K562 treated with DMSO at 1 percent for 4 hours (cell line): Measurements from ENCODE around the gene SLC38A4. TPM values are rescaled to one million over a fixed set of nuclear protein-coding genes. Genes with fewer than 3 reads are reported as not detected.

Experiments
- total RNA-seq: library from RNA; unstranded; fragments of 300-600 nt; gene quantifications from 2 replicates; pipeline ENCODE4 v1.2.3, GENCODE V29; 2022; ENCODE audit not compliant: insufficient read depth

Gene SLC38A4, protein sequence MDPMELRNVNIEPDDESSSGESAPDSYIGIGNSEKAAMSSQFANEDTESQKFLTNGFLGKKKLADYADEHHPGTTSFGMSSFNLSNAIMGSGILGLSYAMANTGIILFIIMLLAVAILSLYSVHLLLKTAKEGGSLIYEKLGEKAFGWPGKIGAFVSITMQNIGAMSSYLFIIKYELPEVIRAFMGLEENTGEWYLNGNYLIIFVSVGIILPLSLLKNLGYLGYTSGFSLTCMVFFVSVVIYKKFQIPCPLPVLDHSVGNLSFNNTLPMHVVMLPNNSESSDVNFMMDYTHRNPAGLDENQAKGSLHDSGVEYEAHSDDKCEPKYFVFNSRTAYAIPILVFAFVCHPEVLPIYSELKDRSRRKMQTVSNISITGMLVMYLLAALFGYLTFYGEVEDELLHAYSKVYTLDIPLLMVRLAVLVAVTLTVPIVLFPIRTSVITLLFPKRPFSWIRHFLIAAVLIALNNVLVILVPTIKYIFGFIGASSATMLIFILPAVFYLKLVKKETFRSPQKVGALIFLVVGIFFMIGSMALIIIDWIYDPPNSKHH
- total RNA-seq: not detected in 2 replicates

DNA sequence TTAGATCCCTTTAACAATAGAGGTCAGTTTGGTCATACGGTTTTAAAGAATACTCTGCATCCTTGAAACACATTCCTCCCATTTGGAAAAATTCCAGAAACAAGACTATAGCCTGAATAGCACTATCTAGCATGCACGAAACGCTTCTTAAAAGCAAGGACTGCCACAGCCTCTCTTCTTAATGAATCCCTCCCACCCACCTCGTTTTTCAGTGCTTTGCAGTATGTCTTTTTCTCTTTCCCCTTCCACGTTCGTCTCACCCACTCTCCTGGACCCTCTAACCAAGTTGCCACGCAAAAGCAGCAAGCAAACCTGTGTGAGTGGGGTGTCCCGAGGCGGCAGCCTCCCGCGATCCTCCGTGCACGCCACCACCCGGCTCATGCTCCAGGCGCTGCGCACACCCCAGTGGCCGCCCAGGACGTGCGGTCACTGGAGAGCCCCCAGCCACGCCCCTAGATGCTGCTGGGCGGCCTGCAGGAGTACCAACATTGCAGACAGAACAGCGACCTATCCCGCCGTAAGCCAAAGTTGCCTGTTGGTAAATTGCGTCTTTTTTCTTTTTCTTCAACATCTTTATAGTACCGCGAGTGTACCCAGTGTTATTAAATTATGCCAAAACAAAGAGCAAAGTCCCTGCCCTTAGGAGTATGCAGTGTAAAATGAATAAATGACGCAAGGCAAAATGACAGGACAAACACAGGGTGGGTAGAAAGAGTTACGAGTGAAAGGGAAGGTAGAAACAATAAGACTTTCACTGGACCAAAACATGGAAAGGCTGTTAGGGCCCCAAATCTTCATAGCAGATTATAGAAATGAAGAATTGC, at the start of gene SLC38A4:
Gene SLC38A4, minus strand, starts transcription at position 407 of the 824 bp plus-strand sequence. CDS start 32,926 bp downstream, outside the sequence.

